MCF 10A (cell line): ENCODE results near the gene ZFAND3. TPM values are rescaled to one million over a fixed set of nuclear protein-coding genes. Genes with fewer than 3 reads are reported as not detected.

ENCODE experiments used
- Bru-seq: library from RNA; stranded (reverse); fragments of 400-500 nt; gene quantifications from one replicate; lab custom pipeline; 2021; lab: Mats Ljungman, UMichigan
- BruChase-seq, 2 experiments: library from RNA; stranded (reverse); fragments of 400-500 nt; gene quantifications; one replicate each; lab custom pipeline; 2021; lab: Mats Ljungman, UMichigan
- BruUV-seq: library from RNA; stranded (reverse); fragments of 400-500 nt; replicated peaks from 2 replicates; lab custom pipeline; 2021; lab: Mats Ljungman, UMichigan
- CTCF ChIA-PET: fragments of 300-600 bp; sonication (Branson Sonifier 250); formaldehyde crosslinking; extraction: SDS; loops from one replicate; lab custom pipeline; 2021; ENCODE audit warnings: antibody characterized with exemption, inconsistent platforms; lab: Yijun Ruan, JAX
- POLR2A ChIA-PET: fragments of 300-600, 350-650 bp; sonication (Branson Sonifier 250); formaldehyde crosslinking; extraction: SDS; loops from one replicate; lab custom pipeline; 2020; ENCODE audit warnings: antibody characterized with exemption, inconsistent platforms; lab: Yijun Ruan, JAX
- DNase-seq: peaks from one replicate; pipeline ENCODE4 v3.0.0-alpha.2; 2018; ENCODE audit not compliant: unreplicated experiment
- H3K27ac Mint-ChIP-seq: one replicate; pipeline ENCODE4 v1.8.0; 2022; ENCODE audit warnings: mild to moderate bottlenecking, low read depth, mixed read lengths; ENCODE audit not compliant: unreplicated experiment
- H3K27me3 Mint-ChIP-seq: one replicate; pipeline ENCODE4 v1.8.0; 2022; ENCODE audit warnings: mixed read lengths; ENCODE audit not compliant: insufficient read depth, unreplicated experiment
- H3K36me3 Mint-ChIP-seq: one replicate; pipeline ENCODE4 v1.8.0; 2022; ENCODE audit warnings: mild to moderate bottlenecking, moderate library complexity, mixed read lengths; ENCODE audit not compliant: insufficient read depth, unreplicated experiment
- H3K4me1 Mint-ChIP-seq: one replicate; pipeline ENCODE4 v1.8.0; 2022; ENCODE audit warnings: mixed read lengths; ENCODE audit not compliant: insufficient read depth, unreplicated experiment
- H3K4me3 Mint-ChIP-seq: one replicate; pipeline ENCODE4 v1.8.0; 2022; ENCODE audit warnings: mild to moderate bottlenecking, moderate library complexity, mixed read lengths; ENCODE audit not compliant: unreplicated experiment
- H3K9me3 Mint-ChIP-seq: one replicate; pipeline ENCODE4 v1.8.0; 2022; ENCODE audit warnings: mixed read lengths; ENCODE audit not compliant: unreplicated experiment
- CTCF ChIP-seq: fragments of 200-600 bp; IDR thresholded peaks from one replicate; pipeline ENCODE4 v1.8.0; 2022; ENCODE audit warnings: antibody characterized with exemption, mild to moderate bottlenecking; ENCODE audit not compliant: unreplicated experiment
- intact Hi-C: fragments of 100-400 bp; cut with micrococcal nuclease; formaldehyde crosslinking; loops from 2 replicates; pipeline ENCODE4 v1.14.1; 2022
- long read RNA-seq: library from polyadenylated mRNA; stranded (forward); transcript quantifications from one replicate; pipeline ENCODE4 v2.0.0, GENCODE V29; 2022
- total RNA-seq: library from RNA; stranded (reverse); gene quantifications from 2 replicates; pipeline ENCODE4 v1.2.3, GENCODE V29; 2022

Gene ZFAND3, protein sequence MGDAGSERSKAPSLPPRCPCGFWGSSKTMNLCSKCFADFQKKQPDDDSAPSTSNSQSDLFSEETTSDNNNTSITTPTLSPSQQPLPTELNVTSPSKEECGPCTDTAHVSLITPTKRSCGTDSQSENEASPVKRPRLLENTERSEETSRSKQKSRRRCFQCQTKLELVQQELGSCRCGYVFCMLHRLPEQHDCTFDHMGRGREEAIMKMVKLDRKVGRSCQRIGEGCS
- total RNA-seq, result 85.0 and 100 TPM in 2 replicates
- Bru-seq, nascent RNA, result percentile 95 among the genes with signal in this experiment
- BruChase-seq, experiment 1, labeled RNA remaining after a 6-hour chase, result percentile 86 among the genes with signal in this experiment
- percentile 91 among the genes with signal in this experiment for BruChase-seq, experiment 2, labeled RNA remaining after a 2-hour chase
- long read RNA-seq, transcript ZFAND3-201 (6 exons, 3,366 nt), result major isoform, 33 of 48 reads
- long read RNA-seq, partial matches to known transcripts, result 5 of 48 reads
- long read RNA-seq, other reads (novel, unspliced or antisense), result 9 of 48 reads

DNA sequence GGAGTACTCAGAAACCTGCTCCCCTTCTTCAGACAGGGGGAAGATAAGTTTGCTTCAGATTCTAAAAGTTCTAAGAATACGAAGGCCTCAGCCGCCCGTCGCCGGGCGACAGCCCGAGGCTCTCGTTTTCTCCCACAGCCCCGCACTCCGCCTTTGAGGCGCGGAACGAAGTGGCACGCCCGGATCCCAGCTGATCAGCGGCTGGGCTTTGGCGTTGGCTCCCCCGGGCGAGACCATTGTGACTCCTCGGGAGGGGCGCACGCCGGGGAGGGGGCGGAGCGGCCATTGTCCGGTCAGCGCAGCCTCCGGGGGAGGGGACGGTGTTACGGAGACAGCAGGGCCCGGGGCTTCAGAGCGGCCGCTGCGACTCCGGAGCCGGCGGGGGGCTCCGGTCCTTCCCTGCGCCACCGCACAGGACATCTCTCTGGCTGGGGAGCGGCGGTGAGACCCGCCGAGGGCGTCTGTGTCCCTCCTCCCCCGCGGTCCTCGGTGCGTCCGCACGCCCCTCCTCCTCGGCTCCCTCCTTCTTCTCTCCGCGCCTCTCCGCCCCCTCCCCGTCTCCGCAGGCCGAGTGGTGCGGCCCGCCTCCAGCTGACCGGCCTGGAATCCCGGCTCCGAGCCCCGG is at the start of gene ZFAND3:
ZFAND3 (plus strand) TSS at position 551 of the 625 bp plus-strand sequence. CDS start 219 bp downstream, outside the sequence.
- H3K36me3 Mint-ChIP-seq, result peaks cover 12% of the 10 kb centered on the region
- peaks cover 31% of the 10 kb centered on the region for H3K4me1 Mint-ChIP-seq
- ChIA-PET POLR2A (interaction anchor here (0.6 to 4.3 kb wide), 42 partner anchors 8 to 1141 kb away, joined by 3 to 39 read pairs (median 4); partner anchors contain the start of genes CDKN1A and RNF8), CTCF (interaction anchor here (0.8 to 1.7 kb wide), 3 partner anchors 28 to 193 kb away, joined by 3 to 5 read pairs (median 4); no protein-coding TSS in a partner anchor)
- H3K27ac Mint-ChIP-seq, result peak within 1 kb of the TSS; percentile 98
- no TSS peak for BruUV-seq
- TF ChIP-seq CTCF, result no peak
- peak within 1 kb of the TSS; percentile 91 for H3K4me3 Mint-ChIP-seq
- intact Hi-C loops, result no loop called here
- H3K9me3 Mint-ChIP-seq, result no peaks in the 10 kb centered on the region
- DNase-seq, result peak; percentile 96
- H3K27me3 Mint-ChIP-seq, result no peaks in the 10 kb centered on the region

GRCh38 chr6:37774028-37774680 is 45.4 kb upstream of the ZFAND3 start:
- intact Hi-C loops, result no loop called here
- DNase-seq, result no peak
- no peak overlapping the region for H3K27ac Mint-ChIP-seq
- BruUV-seq, result no TSS peak
- no peak for TF ChIP-seq CTCF
- H3K27me3 Mint-ChIP-seq, result peaks cover 19% of the 10 kb centered on the region
- CTCF ChIA-PET, result no interaction called here
- H3K9me3 Mint-ChIP-seq, result no peaks in the 10 kb centered on the region
- POLR2A ChIA-PET, result interaction anchor here (0.6 to 0.9 kb wide), 2 partner anchors 33 to 45 kb away, joined by 3 read pairs; partner anchors contain the start of gene ZFAND3
- H3K36me3 Mint-ChIP-seq, result no peaks in the 10 kb centered on the region
- H3K4me3 Mint-ChIP-seq, result no peak overlapping the region
- no peaks in the 10 kb centered on the region for H3K4me1 Mint-ChIP-seq

DNA sequence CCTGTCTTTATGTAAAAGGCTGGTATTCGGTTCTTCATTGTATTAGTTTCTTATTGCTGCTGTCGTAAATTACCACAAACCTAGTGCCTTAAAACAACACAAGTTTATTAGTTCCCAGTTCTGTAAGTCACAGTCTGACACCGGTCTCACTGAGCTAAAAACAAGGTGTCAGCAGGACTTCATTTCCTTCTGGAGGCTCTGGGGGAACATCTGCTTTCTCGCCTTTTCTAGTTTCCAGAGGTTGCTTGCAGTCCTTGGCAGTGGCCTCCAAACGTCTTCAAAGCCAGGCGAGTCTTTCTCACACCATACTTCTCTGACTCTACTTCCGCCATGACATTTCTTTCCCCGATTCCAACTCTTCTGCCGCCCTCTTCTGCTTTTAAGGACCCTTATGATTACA is 43.0 kb upstream of the ZFAND3 start:
- Mint-ChIP-seq H3K9me3 (no peaks in the 10 kb centered on the region), H3K4me1 (no peaks in the 10 kb centered on the region), H3K27ac (no peak overlapping the region), H3K4me3 (no peak overlapping the region), H3K27me3 (peaks cover 19% of the 10 kb centered on the region), H3K36me3 (no peaks in the 10 kb centered on the region)
- BruUV-seq, result no TSS peak
- TF ChIP-seq CTCF, result no peak
- intact Hi-C loops, result no loop called here
- ChIA-PET CTCF (no interaction called here), POLR2A (interaction anchor here (1.3 kb wide), 1 partner anchor 43 kb away, joined by 3 read pairs; the partner anchor contains the start of gene ZFAND3)
- DNase-seq, result no peak
